Thyroid gland (tissue), 4 donors: ENCODE data around the gene ARL16.

Source experiments
- CTCF ChIP-seq, 6 experiments: fragments of 200-600 bp in 3 of 6; fragments of 450-650 bp in 3 of 6; sonication (generic) in 3 of 6; IDR thresholded peaks; one replicate each; pipeline ENCODE4 v1.5.1; 2016 to 2019; ENCODE audit warnings: antibody characterized with exemption in 6 of 6, mild to moderate bottlenecking in 2 of 6, inconsistent platforms in 1 of 6, moderate library complexity in 1 of 6
- POLR2A ChIP-seq, 2 donors: fragments of 450-650 bp; IDR thresholded peaks; one replicate each; pipeline ENCODE4 v1.6.1; 2017; ENCODE audit warnings: antibody characterized with exemption in 2 of 2, mild to moderate bottlenecking in 2 of 2, moderate library complexity in 1 of 2

GRCh38 chr17:81712468-81713003, 28.9 kb upstream of the ARL16 start:
- TF ChIP-seq CTCF (IDR thresholded peaks at IDR 0.05) (peak in 1 of 6 experiments; percentile 16), POLR2A (IDR thresholded peaks at IDR 0.05) (no peak)
